ENCODE results near the gene TIMM29. TPM values are rescaled to one million over a fixed set of nuclear protein-coding genes. Genes with fewer than 3 reads are reported as not detected.
A peak's percentile ranks its signal among the peaks of the same experiment; 100 is the strongest.

Gene TIMM29
- total RNA-seq, 4 donors from 2014 or later = 27.1 to 40.4 (median 32.8) TPM

- TF ChIP-seq POLR2A (IDR thresholded peaks at IDR 0.05) = no peak
- no peak for TF ChIP-seq CTCF (IDR thresholded peaks at IDR 0.05)
- no peak for TF ChIP-seq EP300 (IDR thresholded peaks at IDR 0.05)
- H3K4me1 ChIP-seq = peaks cover 0 to 67% (median 12%) of the 10 kb centered on the region in 4 donors
- H3K36me3 ChIP-seq = no peaks in the 10 kb centered on the region
- DNase-seq (ENCODE audit: low spot score in 2 of 2) = no peak
- no peaks in the 10 kb centered on the region for H3K9me3 ChIP-seq
- 42 to 51% methylated on average over 7 of the region's 7 CpGs for WGBS, 2 donors
- no peaks in the 10 kb centered on the region for H3K27me3 ChIP-seq
- H3K4me3 ChIP-seq = no peak overlapping the region
- peak overlapping the region in 1 of 4 donors; percentile 24 for H3K27ac ChIP-seq
Observed at GRCh38 chr19:10896851-10897526, 31.6 kb upstream of the TIMM29 start.

- peaks cover 0 to 51% (median 11%) of the 10 kb centered on the region in 4 donors for H3K4me1 ChIP-seq
- WGBS, 2 donors = 68 to 76% methylated on average over 10 of the region's 10 CpGs
- no peaks in the 10 kb centered on the region for H3K36me3 ChIP-seq
- H3K27me3 ChIP-seq = no peaks in the 10 kb centered on the region
- H3K4me3 ChIP-seq = no peak overlapping the region
- H3K9me3 ChIP-seq = no peaks in the 10 kb centered on the region
- no peak for DNase-seq (ENCODE audit: low spot score in 2 of 2)
- no peak overlapping the region for H3K27ac ChIP-seq
- TF ChIP-seq POLR2A (IDR thresholded peaks at IDR 0.05) (no peak), EP300 (IDR thresholded peaks at IDR 0.05) (no peak), CTCF (IDR thresholded peaks at IDR 0.05) (no peak)
Observed at GRCh38 chr19:10898633-10899032, 30.0 kb upstream of the TIMM29 start.

- Histone ChIP-seq H3K27ac (peak overlapping the region in 1 of 4 donors; percentile 21), H3K27me3 (no peaks in the 10 kb centered on the region), H3K4me3 (no peak overlapping the region), H3K36me3 (peaks cover 0 to under 1% (median 0%) of the 10 kb centered on the region in 3 donors), H3K9me3 (no peaks in the 10 kb centered on the region), H3K4me1 (peaks cover 0 to 45% (median 11%) of the 10 kb centered on the region in 4 donors)
- DNase-seq (ENCODE audit: low spot score in 2 of 2) = no peak
- WGBS, 2 donors = 69 to 89% methylated on average over 7 to 10 of the region's 10 CpGs
- TF ChIP-seq CTCF (IDR thresholded peaks at IDR 0.05) (no peak), EP300 (IDR thresholded peaks at IDR 0.05) (no peak), POLR2A (IDR thresholded peaks at IDR 0.05) (no peak)
Observed at GRCh38 chr19:10899151-10899653, 29.4 kb upstream of the TIMM29 start.

GRCh38 chr19:10907925-10908324, 20.7 kb upstream of the TIMM29 start:
- DNase-seq (ENCODE audit: low spot score in 2 of 2) = no peak
- Histone ChIP-seq H3K9me3 (no peaks in the 10 kb centered on the region), H3K36me3 (peaks cover 0 to 66% (median 28%) of the 10 kb centered on the region in 3 donors), H3K4me1 (no peaks in the 10 kb centered on the region), H3K27me3 (no peaks in the 10 kb centered on the region), H3K27ac (no peak overlapping the region), H3K4me3 (no peak overlapping the region)
- TF ChIP-seq EP300 (IDR thresholded peaks at IDR 0.05) = no peak
- TF ChIP-seq CTCF (IDR thresholded peaks at IDR 0.05) = no peak
- no peak for TF ChIP-seq POLR2A (IDR thresholded peaks at IDR 0.05)
- 82 to 93% methylated on average over 13 to 14 of the region's 14 CpGs for WGBS, 2 donors

- no peak overlapping the region for H3K27ac ChIP-seq
- H3K27me3 ChIP-seq = no peaks in the 10 kb centered on the region
- H3K4me3 ChIP-seq = no peak overlapping the region
- TF ChIP-seq POLR2A (IDR thresholded peaks at IDR 0.05) (no peak), CTCF (IDR thresholded peaks at IDR 0.05) (no peak), EP300 (IDR thresholded peaks at IDR 0.05) (no peak)
- WGBS, 2 donors = 93 to 97% methylated on average over 10 to 17 of the region's 17 CpGs
- H3K4me1 ChIP-seq = no peaks in the 10 kb centered on the region
- no peaks in the 10 kb centered on the region for H3K9me3 ChIP-seq
- no peak for DNase-seq (ENCODE audit: low spot score in 2 of 2)
- H3K36me3 ChIP-seq = peaks cover 0 to 72% (median 29%) of the 10 kb centered on the region in 3 donors
Observed at GRCh38 chr19:10908380-10908960, 20.1 kb upstream of the TIMM29 start.
